HCT116 (cell line): ENCODE measurements around the gene TRIM38. TPM values are rescaled to one million over a fixed set of nuclear protein-coding genes. Genes with fewer than 3 reads are reported as not detected.

Experiments used
- ATAC-seq: fragments of 200-7000 bp; cut with Tn5 transposase; 2 replicates; pipeline ENCODE4 v1.9.1; 2020; ENCODE audit warnings: mild to moderate bottlenecking, moderate library complexity
- BruUV-seq: library from RNA; stranded (reverse); fragments of 400-500 nt; replicated peaks from 2 replicates; lab custom pipeline; 2021; lab: Mats Ljungman, UMichigan
- CTCF ChIA-PET: fragments of 300-600 bp; sonication (Branson Sonifier 250); formaldehyde crosslinking; loops from one replicate; lab custom pipeline; 2021; ENCODE audit warnings: antibody characterized with exemption; lab: Charles Lee
- POLR2A ChIA-PET: fragments of 300-600, 350-600 bp; sonication (Branson Sonifier 250); formaldehyde crosslinking; loops from one replicate; lab custom pipeline; 2021; ENCODE audit warnings: antibody characterized with exemption; lab: Charles Lee
- RAD21 ChIA-PET, 2 experiments: fragments of 300-600 bp; sonication (Branson Sonifier 250); formaldehyde crosslinking; loops; one replicate each; lab custom pipeline; 2023; ENCODE audit warnings: low total read pairs in 2 of 2; ENCODE audit not compliant: uncharacterized antibody in 2 of 2, unreplicated experiment in 2 of 2, low non-redundant PET in 1 of 2; lab: Charles Lee
- DNase-seq: peaks from one replicate; pipeline ENCODE4 v3.0.0-alpha.2; 2010; ENCODE audit warnings: low read depth, low spot score
- H2AFZ ChIP-seq: fragments of 200-600 bp; shearing (Covaris generic), sonication (generic); 2 replicates; pipeline ENCODE4 v1.6.1; 2017; ENCODE audit warnings: low read depth, mixed run types, mixed read lengths, antibody characterized with exemption, low read length; ENCODE audit not compliant: poor library complexity, severe bottlenecking
- H3K27ac ChIP-seq: 2 replicates; pipeline ENCODE4 v1.5.1; 2012; ENCODE audit warnings: low read depth, low read length
- H3K27me3 ChIP-seq: fragments of 200-600 bp; sonication (generic); 2 replicates; pipeline ENCODE4 v1.6.1; 2016; ENCODE audit warnings: mixed run types, low read length, mixed read lengths; ENCODE audit not compliant: insufficient read depth
- H3K36me3 ChIP-seq, 2 experiments: fragments of 200-500 bp in 1 of 2; fragments of 200-600 bp in 1 of 2; sonication (Bioruptor generic) in 1 of 2; sonication (generic) in 1 of 2; 2 replicates each; pipeline versions ENCODE4 v1.5.1 to v1.6.1; 2014 to 2016; ENCODE audit warnings: low read length in 2 of 2, inconsistent platforms in 1 of 2, mixed read lengths in 1 of 2, mixed run types in 1 of 2; ENCODE audit not compliant: insufficient read depth in 2 of 2, control insufficient read depth in 1 of 2
- H3K4me1 ChIP-seq, 2 experiments: fragments of 200-600 bp in 1 of 2; sonication (generic) in 1 of 2; 2 replicates each; pipeline versions ENCODE4 v1.5.1 to v1.6.1; 2012 to 2017; ENCODE audit warnings: low read length in 2 of 2, inconsistent platforms in 1 of 2, mild to moderate bottlenecking in 1 of 2, mixed read lengths in 1 of 2, mixed run types in 1 of 2, moderate library complexity in 1 of 2; ENCODE audit not compliant: insufficient read depth in 2 of 2, control insufficient read depth in 1 of 2
- H3K4me2 ChIP-seq: fragments of 200-600 bp; sonication (generic); 2 replicates; pipeline ENCODE4 v1.6.1; 2017; ENCODE audit warnings: mixed run types, low read length, mixed read lengths
- H3K4me3 ChIP-seq, 2 experiments: fragments of 200-600 bp in 1 of 2; sonication (generic) in 1 of 2; replicated peaks in 1 of 2; 2 replicates each; pipeline ENCODE4 v1.5.1; 2011 to 2016; ENCODE audit warnings: low read length in 2 of 2, control low read depth in 1 of 2, low read depth in 1 of 2, mild to moderate bottlenecking in 1 of 2, mixed read lengths in 1 of 2, mixed run types in 1 of 2
- H3K79me2 ChIP-seq: fragments of 200-600 bp; sonication (generic); 2 replicates; pipeline ENCODE4 v1.6.1; 2017; ENCODE audit warnings: mild to moderate bottlenecking, mixed run types, low read length, moderate library complexity, mixed read lengths; ENCODE audit not compliant: insufficient read depth
- H3K9ac ChIP-seq: fragments of 200-600 bp; sonication (generic); 2 replicates; pipeline ENCODE4 v1.6.1; 2016; ENCODE audit warnings: low read length, mixed read lengths
- H3K9me2 ChIP-seq: fragments of 200-600 bp; sonication (generic), shearing (Covaris generic); 2 replicates; pipeline ENCODE4 v1.6.1; 2017; ENCODE audit warnings: mixed run types, mild to moderate bottlenecking, moderate library complexity; ENCODE audit not compliant: insufficient read depth
- H3K9me3 ChIP-seq, 2 experiments: fragments of 200-500 bp in 1 of 2; fragments of 200-600 bp in 1 of 2; sonication (Bioruptor generic) in 1 of 2; sonication (generic) in 1 of 2; 2 replicates each; pipeline ENCODE4 v1.6.1; 2014 to 2017; ENCODE audit warnings: low read length in 2 of 2, mixed read lengths in 2 of 2, inconsistent platforms in 1 of 2, low read depth in 1 of 2, mild to moderate bottlenecking in 1 of 2, mixed run types in 1 of 2, moderate library complexity in 1 of 2; ENCODE audit not compliant: control insufficient read depth in 1 of 2, insufficient read depth in 1 of 2
- H4K20me1 ChIP-seq: fragments of 200-600 bp; sonication (generic), shearing (Covaris generic); 2 replicates; pipeline ENCODE4 v1.6.1; 2017; ENCODE audit warnings: mixed run types, mild to moderate bottlenecking, moderate library complexity; ENCODE audit not compliant: insufficient read depth
- CBX3 ChIP-seq: IDR thresholded peaks from 2 replicates; pipeline ENCODE4 v1.6.1; 2012; ENCODE audit warnings: low read depth
- CEBPB ChIP-seq: IDR thresholded peaks from 2 replicates; pipeline ENCODE4 v1.6.1; 2012; ENCODE audit warnings: low read depth
- EGR1 ChIP-seq: IDR thresholded peaks from 2 replicates; pipeline ENCODE4 v1.6.1; 2012; ENCODE audit warnings: low read depth
- ELF1 ChIP-seq: IDR thresholded peaks from 2 replicates; pipeline ENCODE4 v1.6.1; 2012; ENCODE audit warnings: low read depth, borderline replicate concordance
- EZH2 ChIP-seq: fragments of 200-600 bp; sonication (generic); IDR thresholded peaks from 2 replicates; pipeline ENCODE4 v1.6.1; 2017; ENCODE audit warnings: antibody characterized with exemption, mixed run types
- EZH2phosphoT487 ChIP-seq: fragments of 200-600 bp; IDR thresholded peaks from 2 replicates; pipeline ENCODE4 v1.6.1; 2018; ENCODE audit warnings: antibody characterized with exemption, borderline replicate concordance
- FOSL1 ChIP-seq: IDR thresholded peaks from 2 replicates; pipeline ENCODE4 v1.6.1; 2012; ENCODE audit warnings: low read depth
- POLR2A ChIP-seq: IDR thresholded peaks from 2 replicates; pipeline ENCODE4 v1.7.0; 2011; ENCODE audit warnings: borderline replicate concordance; ENCODE audit not compliant: insufficient read depth, insufficient read length; ENCODE audit errors: extremely low read depth
- POLR2AphosphoS5 ChIP-seq: IDR thresholded peaks from 2 replicates; pipeline ENCODE4 v1.6.1; 2011; ENCODE audit warnings: mild to moderate bottlenecking, low read depth, low read length, moderate library complexity
- SIN3A ChIP-seq: IDR thresholded peaks from 2 replicates; pipeline ENCODE4 v1.6.1; 2012; ENCODE audit warnings: low read depth
- SP1 ChIP-seq: IDR thresholded peaks from 2 replicates; pipeline ENCODE4 v1.6.1; 2012; ENCODE audit warnings: low read depth
- SRF ChIP-seq: IDR thresholded peaks from 2 replicates; pipeline ENCODE4 v1.6.1; 2012; ENCODE audit warnings: low read depth
- TCF7L2 ChIP-seq: IDR thresholded peaks from 2 replicates; pipeline ENCODE4 v1.7.0; 2011; ENCODE audit warnings: borderline replicate concordance, inconsistent platforms; ENCODE audit not compliant: insufficient read depth, insufficient read length; ENCODE audit errors: extremely low read depth
- YY1 ChIP-seq: IDR thresholded peaks from 2 replicates; pipeline ENCODE4 v1.6.1; 2011; ENCODE audit warnings: low read length, low read depth, moderate library complexity, mild to moderate bottlenecking; ENCODE audit not compliant: insufficient replicate concordance; ENCODE audit errors: extremely low read depth
- ZFX ChIP-seq: fragments of 450-650 bp; IDR thresholded peaks from 2 replicates; pipeline ENCODE4 v1.6.1; 2017
- ZNF274 ChIP-seq: fragments of 200-500 bp; sonication (Bioruptor generic); IDR thresholded peaks from 2 replicates; pipeline ENCODE4 v1.6.1; 2014; ENCODE audit warnings: mild to moderate bottlenecking, low read depth, low read length, inconsistent platforms
- intact Hi-C: fragments of 100-400 bp; cut with micrococcal nuclease; formaldehyde crosslinking; loops from 2 replicates; pipeline ENCODE4 v1.10.0; 2022
- total RNA-seq: library from RNA; stranded (reverse); gene quantifications from one replicate; pipeline ENCODE4 v1.2.1, GENCODE V29; 2021; ENCODE audit not compliant: unreplicated experiment
- TF ChIP-seq, protein P1 (sequence below): IDR thresholded peaks from 2 replicates; pipeline ENCODE4 v1.6.1; 2012; ENCODE audit warnings: low read depth
- TF ChIP-seq, protein P2 (sequence below): IDR thresholded peaks from 2 replicates; pipeline ENCODE4 v1.6.1; 2011; ENCODE audit warnings: mild to moderate bottlenecking, low read length, moderate library complexity; ENCODE audit not compliant: insufficient replicate concordance; ENCODE audit errors: extremely low read depth
- TF ChIP-seq, protein P3 (sequence below): IDR thresholded peaks from 2 replicates; pipeline ENCODE4 v1.6.1; 2012
- TF ChIP-seq, protein P4 (sequence below), 3 experiments: fragments of 200-600 bp in 1 of 3; sonication (generic) in 1 of 3; IDR thresholded peaks in 2 of 3; conservative IDR thresholded peaks in 1 of 3; 2 replicates each; pipeline ENCODE4 v1.5.1; 2012 to 2017; ENCODE audit warnings: low read depth in 2 of 3, low read length in 2 of 3, antibody characterized with exemption in 1 of 3, borderline replicate concordance in 1 of 3, control low read depth in 1 of 3, mild to moderate bottlenecking in 1 of 3, mixed read lengths in 1 of 3, mixed run types in 1 of 3, moderate library complexity in 1 of 3; ENCODE audit not compliant: insufficient read depth in 1 of 3

Gene TRIM38
- total RNA-seq, 1 experiment from 2014 or later, result 9.6 TPM

DNA sequence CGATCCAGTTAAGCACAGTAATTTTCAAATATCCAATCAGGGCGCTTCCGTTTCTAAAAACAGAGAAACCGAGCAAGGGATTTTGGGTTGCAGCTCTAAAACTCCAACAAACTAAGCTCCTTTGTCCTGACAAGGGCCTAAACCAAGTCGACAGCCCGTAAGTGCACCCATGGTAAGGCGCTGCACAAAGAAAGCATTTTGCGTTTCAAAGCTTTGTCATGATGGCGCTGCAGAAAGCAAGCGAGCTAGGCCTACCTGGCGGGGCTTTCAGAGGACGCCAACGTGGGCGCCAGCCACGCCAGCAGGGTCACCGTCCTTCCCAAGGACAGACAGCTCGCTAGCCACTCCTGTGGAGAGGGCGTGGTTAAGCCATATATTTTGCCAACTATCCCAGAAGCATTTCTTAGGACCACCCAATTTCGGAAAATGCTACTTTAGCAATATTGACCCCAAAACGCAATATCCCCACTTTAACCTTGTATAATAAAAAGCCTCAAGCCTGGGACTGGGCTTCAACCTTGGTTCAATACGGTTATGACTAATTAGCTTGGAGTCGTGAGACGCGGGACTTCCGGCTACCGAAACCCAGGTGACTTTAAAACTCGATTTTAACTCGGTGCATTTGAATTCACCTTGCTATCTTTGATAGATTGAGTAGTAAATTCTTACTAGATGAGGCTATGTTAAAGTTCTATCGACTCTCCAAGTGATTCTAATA lies 53.8 kb downstream of the TRIM38 start:
- H4K20me1 ChIP-seq, result no peaks in the 10 kb centered on the region
- DNase-seq, result no peak
- H3K9me2 ChIP-seq, result no peaks in the 10 kb centered on the region
- intact Hi-C loops, result no loop called here
- no peak overlapping the region for H2AFZ ChIP-seq
- H3K4me2 ChIP-seq, result no peak overlapping the region
- BruUV-seq, result no TSS peak
- ChIA-PET POLR2A (interaction anchor here (1.8 kb wide), 1 partner anchor 9 kb away, joined by 7 read pairs; no protein-coding TSS in a partner anchor), CTCF (interaction anchor here (1.0 to 1.1 kb wide), 2 partner anchors 10 to 13 kb away, joined by 3 read pairs; no protein-coding TSS in a partner anchor), RAD21 (no interaction called here)
- no peak for ATAC-seq
- H3K79me2 ChIP-seq, result no peaks in the 10 kb centered on the region
- H3K9me3 ChIP-seq, result no peaks in the 10 kb centered on the region
- H3K4me1 ChIP-seq, result peaks cover 4 to 18% of the 10 kb centered on the region in 2 experiments
- H3K27me3 ChIP-seq, result no peaks in the 10 kb centered on the region
- no peak overlapping the region for H3K9ac ChIP-seq
- H3K36me3 ChIP-seq, result no peaks in the 10 kb centered on the region
- H3K27ac ChIP-seq, result no peak overlapping the region
- H3K4me3 ChIP-seq, result no peak overlapping the region
- no peak for TF ChIP-seq CEBPB
- no peak for TF ChIP-seq FOSL1
- TF ChIP-seq SP1, result no peak
- TF ChIP-seq SRF, result no peak
- TF ChIP-seq TCF7L2, result no peak
- TF ChIP-seq ELF1, result no peak
- no peak for TF ChIP-seq ZNF274
- TF ChIP-seq, protein P1, sequence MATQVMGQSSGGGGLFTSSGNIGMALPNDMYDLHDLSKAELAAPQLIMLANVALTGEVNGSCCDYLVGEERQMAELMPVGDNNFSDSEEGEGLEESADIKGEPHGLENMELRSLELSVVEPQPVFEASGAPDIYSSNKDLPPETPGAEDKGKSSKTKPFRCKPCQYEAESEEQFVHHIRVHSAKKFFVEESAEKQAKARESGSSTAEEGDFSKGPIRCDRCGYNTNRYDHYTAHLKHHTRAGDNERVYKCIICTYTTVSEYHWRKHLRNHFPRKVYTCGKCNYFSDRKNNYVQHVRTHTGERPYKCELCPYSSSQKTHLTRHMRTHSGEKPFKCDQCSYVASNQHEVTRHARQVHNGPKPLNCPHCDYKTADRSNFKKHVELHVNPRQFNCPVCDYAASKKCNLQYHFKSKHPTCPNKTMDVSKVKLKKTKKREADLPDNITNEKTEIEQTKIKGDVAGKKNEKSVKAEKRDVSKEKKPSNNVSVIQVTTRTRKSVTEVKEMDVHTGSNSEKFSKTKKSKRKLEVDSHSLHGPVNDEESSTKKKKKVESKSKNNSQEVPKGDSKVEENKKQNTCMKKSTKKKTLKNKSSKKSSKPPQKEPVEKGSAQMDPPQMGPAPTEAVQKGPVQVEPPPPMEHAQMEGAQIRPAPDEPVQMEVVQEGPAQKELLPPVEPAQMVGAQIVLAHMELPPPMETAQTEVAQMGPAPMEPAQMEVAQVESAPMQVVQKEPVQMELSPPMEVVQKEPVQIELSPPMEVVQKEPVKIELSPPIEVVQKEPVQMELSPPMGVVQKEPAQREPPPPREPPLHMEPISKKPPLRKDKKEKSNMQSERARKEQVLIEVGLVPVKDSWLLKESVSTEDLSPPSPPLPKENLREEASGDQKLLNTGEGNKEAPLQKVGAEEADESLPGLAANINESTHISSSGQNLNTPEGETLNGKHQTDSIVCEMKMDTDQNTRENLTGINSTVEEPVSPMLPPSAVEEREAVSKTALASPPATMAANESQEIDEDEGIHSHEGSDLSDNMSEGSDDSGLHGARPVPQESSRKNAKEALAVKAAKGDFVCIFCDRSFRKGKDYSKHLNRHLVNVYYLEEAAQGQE, result no peak
- TF ChIP-seq ZFX, result no peak
- TF ChIP-seq, protein P2, sequence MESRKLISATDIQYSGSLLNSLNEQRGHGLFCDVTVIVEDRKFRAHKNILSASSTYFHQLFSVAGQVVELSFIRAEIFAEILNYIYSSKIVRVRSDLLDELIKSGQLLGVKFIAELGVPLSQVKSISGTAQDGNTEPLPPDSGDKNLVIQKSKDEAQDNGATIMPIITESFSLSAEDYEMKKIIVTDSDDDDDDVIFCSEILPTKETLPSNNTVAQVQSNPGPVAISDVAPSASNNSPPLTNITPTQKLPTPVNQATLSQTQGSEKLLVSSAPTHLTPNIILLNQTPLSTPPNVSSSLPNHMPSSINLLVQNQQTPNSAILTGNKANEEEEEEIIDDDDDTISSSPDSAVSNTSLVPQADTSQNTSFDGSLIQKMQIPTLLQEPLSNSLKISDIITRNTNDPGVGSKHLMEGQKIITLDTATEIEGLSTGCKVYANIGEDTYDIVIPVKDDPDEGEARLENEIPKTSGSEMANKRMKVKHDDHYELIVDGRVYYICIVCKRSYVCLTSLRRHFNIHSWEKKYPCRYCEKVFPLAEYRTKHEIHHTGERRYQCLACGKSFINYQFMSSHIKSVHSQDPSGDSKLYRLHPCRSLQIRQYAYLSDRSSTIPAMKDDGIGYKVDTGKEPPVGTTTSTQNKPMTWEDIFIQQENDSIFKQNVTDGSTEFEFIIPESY, result no peak
- TF ChIP-seq, protein P3, sequence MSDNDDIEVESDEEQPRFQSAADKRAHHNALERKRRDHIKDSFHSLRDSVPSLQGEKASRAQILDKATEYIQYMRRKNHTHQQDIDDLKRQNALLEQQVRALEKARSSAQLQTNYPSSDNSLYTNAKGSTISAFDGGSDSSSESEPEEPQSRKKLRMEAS, result no peak
- no peak for TF ChIP-seq EGR1
- no peak for TF ChIP-seq EZH2phosphoT487
- no peak for TF ChIP-seq EZH2
- no peak for TF ChIP-seq CBX3
- no peak for TF ChIP-seq POLR2A
- TF ChIP-seq, protein P4, sequence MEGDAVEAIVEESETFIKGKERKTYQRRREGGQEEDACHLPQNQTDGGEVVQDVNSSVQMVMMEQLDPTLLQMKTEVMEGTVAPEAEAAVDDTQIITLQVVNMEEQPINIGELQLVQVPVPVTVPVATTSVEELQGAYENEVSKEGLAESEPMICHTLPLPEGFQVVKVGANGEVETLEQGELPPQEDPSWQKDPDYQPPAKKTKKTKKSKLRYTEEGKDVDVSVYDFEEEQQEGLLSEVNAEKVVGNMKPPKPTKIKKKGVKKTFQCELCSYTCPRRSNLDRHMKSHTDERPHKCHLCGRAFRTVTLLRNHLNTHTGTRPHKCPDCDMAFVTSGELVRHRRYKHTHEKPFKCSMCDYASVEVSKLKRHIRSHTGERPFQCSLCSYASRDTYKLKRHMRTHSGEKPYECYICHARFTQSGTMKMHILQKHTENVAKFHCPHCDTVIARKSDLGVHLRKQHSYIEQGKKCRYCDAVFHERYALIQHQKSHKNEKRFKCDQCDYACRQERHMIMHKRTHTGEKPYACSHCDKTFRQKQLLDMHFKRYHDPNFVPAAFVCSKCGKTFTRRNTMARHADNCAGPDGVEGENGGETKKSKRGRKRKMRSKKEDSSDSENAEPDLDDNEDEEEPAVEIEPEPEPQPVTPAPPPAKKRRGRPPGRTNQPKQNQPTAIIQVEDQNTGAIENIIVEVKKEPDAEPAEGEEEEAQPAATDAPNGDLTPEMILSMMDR (IDR thresholded peaks at IDR 0.05 in 2 of 3, conservative IDR thresholded peaks at IDR 0.05 in 1 of 3; ENCODE audit: borderline replicate concordance in 1 of 3, insufficient read depth in 1 of 3, low read depth in 2 of 3, low read length in 2 of 3), result no peak
- no peak for TF ChIP-seq POLR2AphosphoS5
- TF ChIP-seq SIN3A, result no peak
- TF ChIP-seq YY1, result no peak
